ENCODE results near the gene SNN.

DNA sequence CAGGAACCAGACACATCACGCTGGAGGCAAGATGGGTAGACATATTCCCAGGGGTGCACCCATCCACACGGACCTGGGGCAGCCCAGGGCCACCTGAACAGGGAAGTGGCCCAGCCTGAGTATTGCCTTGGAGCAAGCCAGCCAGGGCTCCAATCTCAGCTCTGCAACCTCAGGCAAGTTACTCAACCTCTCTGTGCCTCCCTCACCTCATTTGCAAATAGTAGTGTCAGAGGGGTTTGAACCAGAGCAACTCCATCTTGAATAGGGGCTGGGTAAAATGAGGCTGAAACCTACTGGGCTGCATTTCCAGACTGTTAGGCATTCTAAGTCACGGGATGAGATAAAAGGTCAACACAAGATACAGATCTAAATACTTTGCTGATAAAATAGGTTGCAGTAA is 35.1 kb upstream of the SNN start:
- TF ChIP-seq FOS (IDR thresholded peaks at IDR 0.05; ENCODE audit: low read depth, low read length) (no peak), POLR2A (IDR thresholded peaks at IDR 0.05; ENCODE audit: low read depth, low read length) (no peak), RCOR1 (IDR thresholded peaks at IDR 0.05; ENCODE audit: insufficient replicate concordance, low read length) (no peak), CEBPB (IDR thresholded peaks at IDR 0.05; ENCODE audit: low read depth, low read length) (no peak), MXI1 (IDR thresholded peaks at IDR 0.05; ENCODE audit: borderline replicate concordance, low read depth, low read length) (no peak), NFE2L2 (IDR thresholded peaks at IDR 0.05; ENCODE audit: low read depth, low read length) (no peak), RAD21 (IDR thresholded peaks at IDR 0.05; ENCODE audit: low read length) (no peak)
- TF ChIP-seq, protein P1, sequence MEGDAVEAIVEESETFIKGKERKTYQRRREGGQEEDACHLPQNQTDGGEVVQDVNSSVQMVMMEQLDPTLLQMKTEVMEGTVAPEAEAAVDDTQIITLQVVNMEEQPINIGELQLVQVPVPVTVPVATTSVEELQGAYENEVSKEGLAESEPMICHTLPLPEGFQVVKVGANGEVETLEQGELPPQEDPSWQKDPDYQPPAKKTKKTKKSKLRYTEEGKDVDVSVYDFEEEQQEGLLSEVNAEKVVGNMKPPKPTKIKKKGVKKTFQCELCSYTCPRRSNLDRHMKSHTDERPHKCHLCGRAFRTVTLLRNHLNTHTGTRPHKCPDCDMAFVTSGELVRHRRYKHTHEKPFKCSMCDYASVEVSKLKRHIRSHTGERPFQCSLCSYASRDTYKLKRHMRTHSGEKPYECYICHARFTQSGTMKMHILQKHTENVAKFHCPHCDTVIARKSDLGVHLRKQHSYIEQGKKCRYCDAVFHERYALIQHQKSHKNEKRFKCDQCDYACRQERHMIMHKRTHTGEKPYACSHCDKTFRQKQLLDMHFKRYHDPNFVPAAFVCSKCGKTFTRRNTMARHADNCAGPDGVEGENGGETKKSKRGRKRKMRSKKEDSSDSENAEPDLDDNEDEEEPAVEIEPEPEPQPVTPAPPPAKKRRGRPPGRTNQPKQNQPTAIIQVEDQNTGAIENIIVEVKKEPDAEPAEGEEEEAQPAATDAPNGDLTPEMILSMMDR (conservative IDR thresholded peaks at IDR 0.05; ENCODE audit: low read depth, low read length): no peak
- TF ChIP-seq, protein P2, sequence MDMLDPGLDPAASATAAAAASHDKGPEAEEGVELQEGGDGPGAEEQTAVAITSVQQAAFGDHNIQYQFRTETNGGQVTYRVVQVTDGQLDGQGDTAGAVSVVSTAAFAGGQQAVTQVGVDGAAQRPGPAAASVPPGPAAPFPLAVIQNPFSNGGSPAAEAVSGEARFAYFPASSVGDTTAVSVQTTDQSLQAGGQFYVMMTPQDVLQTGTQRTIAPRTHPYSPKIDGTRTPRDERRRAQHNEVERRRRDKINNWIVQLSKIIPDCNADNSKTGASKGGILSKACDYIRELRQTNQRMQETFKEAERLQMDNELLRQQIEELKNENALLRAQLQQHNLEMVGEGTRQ (IDR thresholded peaks at IDR 0.05; ENCODE audit: low read depth, low read length): no peak
